ENCODE data around the gene FYCO1. TPM values are rescaled to one million over a fixed set of nuclear protein-coding genes. Genes with fewer than 3 reads are reported as not detected.
"Not testable (repeated sequence)": the region's sequence is repeated elsewhere in the genome, so short reads cannot be mapped to it uniquely, and the experiment has no call there.

FYCO1 gene
- 10 to 100 TPM; 20.8 to 30.7 (median 27.2) TPM for total RNA-seq (2021; fragmentation: NEBNext Ultra II Directional; extraction: Animal tissue kit (Norgen Biotek cat#: 25700))
- long read RNA-seq, partial matches to known transcripts: 0 of 7 reads
- long read RNA-seq, other reads (novel, unspliced or antisense): 7 of 7 reads

DNA sequence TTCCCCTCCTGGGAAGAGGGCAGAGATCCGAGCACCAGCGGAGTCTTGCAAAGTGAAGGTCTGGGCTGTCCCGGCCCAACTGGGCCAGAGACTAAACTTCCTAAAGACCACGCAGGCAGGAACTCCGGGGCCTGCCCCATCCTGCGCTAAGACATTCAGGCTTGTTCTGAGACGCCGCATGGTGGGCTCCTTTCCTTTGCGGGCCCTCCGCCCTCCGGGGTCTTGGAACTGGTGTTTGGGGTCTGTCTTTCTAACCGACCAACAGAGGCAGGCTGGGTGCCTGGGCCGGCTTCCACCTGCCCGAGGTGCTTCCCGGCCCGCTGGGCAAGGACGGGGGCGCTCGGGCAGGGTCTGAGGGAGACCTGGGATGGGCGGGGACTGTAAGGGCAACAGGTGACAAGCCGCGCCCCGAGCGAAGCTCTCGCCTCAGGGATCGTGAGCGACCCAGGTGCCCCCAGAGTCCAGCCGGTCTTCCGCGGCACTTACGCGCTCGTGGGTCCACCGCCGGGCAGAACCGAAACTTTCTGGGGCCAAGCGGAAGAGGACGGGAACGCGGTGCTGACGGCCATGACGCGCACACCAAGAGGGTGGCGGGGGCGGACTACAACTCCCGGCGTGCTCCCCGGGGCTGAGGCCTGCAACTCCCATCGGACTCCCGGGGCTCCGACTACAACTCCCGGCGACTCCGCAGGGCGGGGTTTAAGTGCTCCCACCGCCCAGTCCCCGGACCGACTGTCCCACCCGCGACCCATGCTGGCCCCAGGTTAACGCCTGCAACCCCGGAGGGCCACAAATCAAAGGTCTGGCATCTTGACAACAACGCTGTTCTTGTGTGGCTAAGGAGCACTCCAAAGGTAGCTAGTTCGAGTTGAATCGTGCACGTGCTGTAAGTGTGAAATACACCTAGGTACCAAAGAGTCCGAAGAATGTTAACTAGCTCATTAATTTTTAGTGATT, at the start of gene FYCO1:
Gene FYCO1, minus strand, starts transcription at position 589 of the 957 bp plus-strand sequence. CDS start 10,914 bp downstream, outside the sequence.
- TF ChIP-seq, protein P1, sequence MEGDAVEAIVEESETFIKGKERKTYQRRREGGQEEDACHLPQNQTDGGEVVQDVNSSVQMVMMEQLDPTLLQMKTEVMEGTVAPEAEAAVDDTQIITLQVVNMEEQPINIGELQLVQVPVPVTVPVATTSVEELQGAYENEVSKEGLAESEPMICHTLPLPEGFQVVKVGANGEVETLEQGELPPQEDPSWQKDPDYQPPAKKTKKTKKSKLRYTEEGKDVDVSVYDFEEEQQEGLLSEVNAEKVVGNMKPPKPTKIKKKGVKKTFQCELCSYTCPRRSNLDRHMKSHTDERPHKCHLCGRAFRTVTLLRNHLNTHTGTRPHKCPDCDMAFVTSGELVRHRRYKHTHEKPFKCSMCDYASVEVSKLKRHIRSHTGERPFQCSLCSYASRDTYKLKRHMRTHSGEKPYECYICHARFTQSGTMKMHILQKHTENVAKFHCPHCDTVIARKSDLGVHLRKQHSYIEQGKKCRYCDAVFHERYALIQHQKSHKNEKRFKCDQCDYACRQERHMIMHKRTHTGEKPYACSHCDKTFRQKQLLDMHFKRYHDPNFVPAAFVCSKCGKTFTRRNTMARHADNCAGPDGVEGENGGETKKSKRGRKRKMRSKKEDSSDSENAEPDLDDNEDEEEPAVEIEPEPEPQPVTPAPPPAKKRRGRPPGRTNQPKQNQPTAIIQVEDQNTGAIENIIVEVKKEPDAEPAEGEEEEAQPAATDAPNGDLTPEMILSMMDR (IDR thresholded peaks at IDR 0.05): no peak
- Mint-ChIP-seq H3K27ac (peak within 1 kb of the TSS; percentile 77), H3K9me3 (no peaks in the 10 kb centered on the region), H3K36me3 (ENCODE audit: low read depth) (no peaks in the 10 kb centered on the region), H3K4me1 (ENCODE audit: low read depth) (peaks cover 40% of the 10 kb centered on the region), H3K4me3 (peak within 1 kb of the TSS; percentile 90), H3K27me3 (ENCODE audit: insufficient read depth) (no peaks in the 10 kb centered on the region; the same call in 1 of the 2 replicates)
- DNase-seq: peak; percentile 83

DNA sequence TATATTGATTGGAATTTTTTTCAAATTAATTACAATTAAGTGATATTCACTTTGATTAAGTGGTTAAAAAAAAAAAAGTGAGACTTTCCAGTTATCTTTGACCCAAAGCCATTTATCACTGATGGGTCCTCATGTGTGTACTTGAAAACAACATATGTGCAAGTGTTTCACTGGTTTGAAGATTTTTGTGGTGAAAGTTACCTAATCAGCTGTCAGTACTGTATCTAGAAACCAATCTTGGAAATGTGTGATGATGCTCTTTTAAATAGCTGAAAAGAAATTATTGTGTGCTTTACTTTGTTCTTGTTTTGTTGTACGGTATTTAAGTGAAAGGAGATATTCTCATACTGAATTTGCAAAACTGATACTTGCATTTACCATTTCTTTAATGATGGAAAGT, 43.3 kb upstream of the FYCO1 start:
- Mint-ChIP-seq H3K36me3 (ENCODE audit: low read depth) (no peaks in the 10 kb centered on the region), H3K27me3 (ENCODE audit: insufficient read depth) (peaks cover 28% of the 10 kb centered on the region), H3K4me3 (no peak overlapping the region), H3K27ac (no peak overlapping the region), H3K9me3 (no peaks in the 10 kb centered on the region), H3K4me1 (ENCODE audit: low read depth) (no peaks in the 10 kb centered on the region)
- TF ChIP-seq, protein P1 (IDR thresholded peaks at IDR 0.05): no peak
- DNase-seq: no peak

DNA sequence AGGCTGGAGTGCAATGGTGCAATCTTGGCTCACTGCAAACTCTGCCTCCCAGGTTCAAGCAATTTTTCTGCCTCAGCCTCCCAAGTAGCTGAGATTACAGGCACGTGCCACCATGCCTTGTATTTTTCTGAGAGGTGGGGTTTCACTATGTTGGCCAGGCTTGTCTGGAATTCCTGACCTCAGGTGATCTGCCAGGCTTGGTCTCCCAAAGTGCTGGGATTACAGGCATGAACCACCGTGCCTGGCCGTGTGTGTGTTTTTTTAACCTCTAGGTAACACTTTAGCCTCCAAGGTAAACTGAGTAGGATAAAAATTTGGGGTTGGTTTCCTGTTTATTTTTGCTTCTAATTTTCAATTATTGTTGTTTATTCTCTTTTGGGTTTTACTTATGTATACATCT, 42.4 kb upstream of the FYCO1 start:
- DNase-seq; H3K4me3 Mint-ChIP-seq; H3K36me3 Mint-ChIP-seq (ENCODE audit: low read depth); H3K4me1 Mint-ChIP-seq (ENCODE audit: low read depth); H3K9me3 Mint-ChIP-seq; H3K27ac Mint-ChIP-seq: not testable (repeated sequence)
- peaks cover 32% of the 10 kb centered on the region for H3K27me3 Mint-ChIP-seq (ENCODE audit: insufficient read depth)

DNA sequence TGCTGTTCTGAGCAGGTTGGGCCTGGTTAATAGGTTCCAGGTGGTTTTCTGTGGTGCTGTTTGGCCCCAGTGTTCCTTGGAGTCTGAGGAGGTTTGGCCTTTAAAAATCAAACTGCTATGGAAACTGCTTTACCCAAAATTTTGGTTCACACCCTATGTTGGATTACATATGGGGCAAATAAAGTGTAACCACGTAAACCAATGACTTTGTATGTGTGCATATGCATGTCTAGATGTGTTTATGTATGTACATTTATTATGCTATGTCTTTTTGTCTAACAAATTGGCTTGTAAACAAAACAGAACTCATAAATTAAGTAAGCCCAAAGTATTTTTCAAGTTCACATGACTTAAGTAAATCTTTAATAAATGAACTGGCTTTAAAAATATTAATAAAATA, 40.6 kb upstream of the FYCO1 start:
- Mint-ChIP-seq H3K4me1 (ENCODE audit: low read depth) (no peaks in the 10 kb centered on the region), H3K9me3 (no peaks in the 10 kb centered on the region), H3K36me3 (ENCODE audit: low read depth) (no peaks in the 10 kb centered on the region), H3K27me3 (ENCODE audit: insufficient read depth) (peaks cover 21% of the 10 kb centered on the region), H3K27ac (no peak overlapping the region), H3K4me3 (no peak overlapping the region)
- DNase-seq: no peak
- TF ChIP-seq, protein P1 (IDR thresholded peaks at IDR 0.05): no peak

DNA sequence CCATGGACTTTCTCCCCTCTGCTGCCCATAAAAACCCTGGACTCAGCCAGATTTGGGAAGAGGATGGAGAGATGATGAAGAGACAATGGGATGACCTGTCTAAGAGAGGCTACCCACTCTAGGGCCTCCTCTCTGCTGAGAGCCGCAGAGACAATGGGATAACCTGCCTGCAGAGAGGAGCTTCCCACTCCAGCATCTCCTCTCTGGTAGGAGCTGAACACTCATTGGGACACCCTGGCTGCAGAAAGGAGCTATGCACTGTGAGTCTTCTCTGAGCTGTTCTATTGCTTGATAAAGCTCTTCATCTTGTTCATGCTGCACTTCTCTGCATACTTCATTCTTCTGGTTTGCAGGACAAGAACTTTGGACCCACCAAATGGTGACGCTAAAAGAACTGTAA, 36.1 kb upstream of the FYCO1 start:
- Mint-ChIP-seq H3K36me3 (ENCODE audit: low read depth) (peaks cover 11% of the 10 kb centered on the region), H3K4me1 (ENCODE audit: low read depth) (no peaks in the 10 kb centered on the region), H3K4me3 (no peak overlapping the region), H3K27ac (no peak overlapping the region), H3K9me3 (peaks cover 13% of the 10 kb centered on the region), H3K27me3 (ENCODE audit: insufficient read depth) (peaks cover 17% of the 10 kb centered on the region)
- TF ChIP-seq, protein P1 (IDR thresholded peaks at IDR 0.05): no peak
- DNase-seq: no peak

DNA sequence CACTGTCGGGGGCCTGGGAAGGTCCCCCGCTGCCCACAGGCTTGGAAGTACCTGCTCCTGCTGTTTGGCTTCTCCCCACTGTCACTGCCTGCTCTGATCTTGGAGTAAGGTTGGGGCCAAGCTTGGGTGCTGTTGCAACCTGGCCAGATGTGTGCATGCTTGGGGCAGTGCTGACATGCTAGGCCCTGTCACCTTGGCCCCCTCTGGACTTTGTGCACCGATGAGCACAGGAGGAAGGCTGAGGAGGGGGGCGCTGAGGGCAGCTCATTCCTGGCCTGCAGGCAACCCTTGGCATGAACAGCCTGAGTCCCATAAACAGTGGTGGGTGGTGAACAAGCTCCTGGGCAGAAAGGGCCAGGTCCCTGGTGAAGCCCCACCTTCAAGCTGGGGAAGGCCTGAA, 35.6 kb upstream of the FYCO1 start:
- Mint-ChIP-seq H3K9me3 (peaks cover 13% of the 10 kb centered on the region), H3K27me3 (ENCODE audit: insufficient read depth) (peaks cover 18% of the 10 kb centered on the region), H3K36me3 (ENCODE audit: low read depth) (peaks cover 11% of the 10 kb centered on the region), H3K4me1 (ENCODE audit: low read depth) (no peaks in the 10 kb centered on the region), H3K27ac (no peak overlapping the region), H3K4me3 (no peak overlapping the region)
- TF ChIP-seq, protein P1 (IDR thresholded peaks at IDR 0.05): no peak
- DNase-seq: no peak

Data from HFFc6 (cell line).